Brain microvascular endothelial cell (primary cell): ENCODE results near the gene ADGRL1.
"Not testable (repeated sequence)": the region's sequence is repeated elsewhere in the genome, so short reads cannot be mapped to it uniquely, and the experiment has no call there.

Source experiments
- DNase-seq: peaks from one replicate; pipeline ENCODE4 v3.0.0-alpha.2; 2020
- H3K27ac ChIP-seq: fragments of 250-450 bp; sonication (Bioruptor Pico); 2 replicates; pipeline ENCODE4 v1.5.1; 2020; ENCODE audit warnings: mild to moderate bottlenecking, moderate library complexity
- H3K27me3 ChIP-seq: fragments of 250-450 bp; sonication (Bioruptor Pico); replicated peaks from 2 replicates; pipeline ENCODE4 v1.5.1; 2020; ENCODE audit warnings: mild to moderate bottlenecking
- H3K36me3 ChIP-seq: fragments of 250-450 bp; sonication (Bioruptor Pico); replicated peaks from 2 replicates; pipeline ENCODE4 v1.5.1; 2020; ENCODE audit warnings: mild to moderate bottlenecking
- H3K4me3 ChIP-seq: 2 replicates; pipeline ENCODE4 v1.5.1; 2011; ENCODE audit warnings: low read depth, mild to moderate bottlenecking, control low read depth, low read length, moderate library complexity
- in situ Hi-C: cut with HindIII; loops from 2 replicates; pipeline ENCODE4 v1.10.0; 2017; ENCODE audit warnings: low sequenced_read_pairs, low pct_ligation_motif_present
- TF ChIP-seq, protein P1 (sequence below): IDR thresholded peaks from 2 replicates; pipeline ENCODE4 v1.5.1; 2011; ENCODE audit warnings: low read depth, mild to moderate bottlenecking, moderate library complexity, low read length, control low read depth, inconsistent platforms; ENCODE audit errors: missing control alignments

Gene ADGRL1

GRCh38 chr19:14148751-14149410, 57.1 kb downstream of the ADGRL1 start:
- no peak for DNase-seq
- H3K27ac ChIP-seq = no peak overlapping the region
- peaks cover 6% of the 10 kb centered on the region for H3K36me3 ChIP-seq
- no peaks in the 10 kb centered on the region for H3K27me3 ChIP-seq
- H3K4me3 ChIP-seq = no peak overlapping the region
- TF ChIP-seq, protein P1, sequence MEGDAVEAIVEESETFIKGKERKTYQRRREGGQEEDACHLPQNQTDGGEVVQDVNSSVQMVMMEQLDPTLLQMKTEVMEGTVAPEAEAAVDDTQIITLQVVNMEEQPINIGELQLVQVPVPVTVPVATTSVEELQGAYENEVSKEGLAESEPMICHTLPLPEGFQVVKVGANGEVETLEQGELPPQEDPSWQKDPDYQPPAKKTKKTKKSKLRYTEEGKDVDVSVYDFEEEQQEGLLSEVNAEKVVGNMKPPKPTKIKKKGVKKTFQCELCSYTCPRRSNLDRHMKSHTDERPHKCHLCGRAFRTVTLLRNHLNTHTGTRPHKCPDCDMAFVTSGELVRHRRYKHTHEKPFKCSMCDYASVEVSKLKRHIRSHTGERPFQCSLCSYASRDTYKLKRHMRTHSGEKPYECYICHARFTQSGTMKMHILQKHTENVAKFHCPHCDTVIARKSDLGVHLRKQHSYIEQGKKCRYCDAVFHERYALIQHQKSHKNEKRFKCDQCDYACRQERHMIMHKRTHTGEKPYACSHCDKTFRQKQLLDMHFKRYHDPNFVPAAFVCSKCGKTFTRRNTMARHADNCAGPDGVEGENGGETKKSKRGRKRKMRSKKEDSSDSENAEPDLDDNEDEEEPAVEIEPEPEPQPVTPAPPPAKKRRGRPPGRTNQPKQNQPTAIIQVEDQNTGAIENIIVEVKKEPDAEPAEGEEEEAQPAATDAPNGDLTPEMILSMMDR = no peak
- in situ Hi-C loops = no loop called here

- TF ChIP-seq, protein P1 = peak; percentile 98
- Histone ChIP-seq H3K27ac (no peak overlapping the region), H3K4me3 (no peak overlapping the region), H3K36me3 (peaks cover 6% of the 10 kb centered on the region), H3K27me3 (no peaks in the 10 kb centered on the region)
- DNase-seq = peak; percentile 46
- in situ Hi-C loops = no loop called here
Observed at GRCh38 chr19:14147797-14148605, 58.0 kb downstream of the ADGRL1 start.

DNA sequence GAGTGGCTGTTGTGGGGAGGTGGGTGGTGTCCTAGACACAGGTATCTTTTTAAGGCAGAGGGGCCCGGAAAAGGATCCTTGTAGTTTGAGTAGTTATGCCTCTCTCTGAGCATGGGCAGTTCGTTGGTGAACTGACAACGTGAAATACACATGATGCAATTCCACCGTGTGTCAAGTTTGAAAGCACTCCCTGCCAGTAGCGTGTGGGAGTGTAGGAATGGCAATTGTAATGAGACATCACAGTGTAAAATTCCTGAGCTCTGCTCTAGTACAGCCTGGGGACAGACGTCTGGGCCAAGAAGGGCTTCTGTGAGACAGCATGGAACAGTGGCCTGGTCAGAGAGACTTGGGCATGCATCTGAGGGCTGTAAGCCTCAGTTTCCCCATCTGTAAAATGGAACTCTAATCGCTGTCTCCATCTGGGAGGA, 59.2 kb downstream of the ADGRL1 start:
- peak; percentile 75 for DNase-seq
- Histone ChIP-seq H3K4me3 (no peak overlapping the region), H3K27ac (peak overlapping the region; percentile 16), H3K36me3 (no peaks in the 10 kb centered on the region), H3K27me3 (no peaks in the 10 kb centered on the region)
- in situ Hi-C loops = no loop called here
- TF ChIP-seq, protein P1 = no peak

- DNase-seq, in situ Hi-C loops, H3K27me3 ChIP-seq, H3K4me3 ChIP-seq, H3K36me3 ChIP-seq, H3K27ac ChIP-seq: not testable (repeated sequence)
Observed at GRCh38 chr19:14146169-14146568, 59.8 kb downstream of the ADGRL1 start.

DNA sequence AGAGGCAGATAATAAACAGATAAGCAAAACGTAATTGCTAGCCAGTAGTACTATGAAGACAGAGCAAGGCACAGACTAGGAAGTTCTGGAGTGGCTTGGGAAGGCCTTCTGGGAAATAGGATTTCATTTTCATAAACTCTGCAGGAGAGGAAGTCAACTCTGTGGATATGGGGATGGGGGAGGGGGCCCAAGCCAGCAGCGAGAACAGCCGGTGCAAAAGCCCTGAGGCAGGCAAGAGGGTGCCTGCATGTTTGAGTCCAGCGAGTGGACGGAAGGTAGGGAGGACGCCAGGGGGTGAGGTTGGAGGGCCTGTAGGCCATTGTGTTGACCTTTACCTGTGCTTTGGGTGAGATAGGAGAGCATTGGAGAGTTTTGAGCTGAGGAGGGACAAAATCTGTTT, 60.6 kb downstream of the ADGRL1 start:
- TF ChIP-seq, protein P1 = no peak
- H3K27ac ChIP-seq = no peak overlapping the region

More for the DNA sequence above, 60.6 kb downstream of the ADGRL1 start:
- Histone ChIP-seq H3K27me3 (no peaks in the 10 kb centered on the region), H3K4me3 (no peak overlapping the region), H3K36me3 (no peaks in the 10 kb centered on the region)
- in situ Hi-C loops = no loop called here
- DNase-seq = no peak
